Right ventricle myocardium superior (tissue), 1 donor: Measurements from ENCODE around the gene BMP10. TPM values are rescaled to one million over a fixed set of nuclear protein-coding genes. Genes with fewer than 3 reads are reported as not detected.

Source experiments
- ATAC-seq: fragments of 200-7000 bp; cut with Tn5 transposase; one replicate; pipeline ENCODE4 v1.9.1; 2020; ENCODE audit warnings: mild to moderate bottlenecking; ENCODE audit not compliant: poor library complexity
- DNase-seq: peaks from one replicate; pipeline ENCODE4 v3.0.0-alpha.2; 2020
- intact Hi-C: fragments of 100-400 bp; cut with DNase I; formaldehyde crosslinking; loops from one replicate; pipeline ENCODE4 v1.11.2; 2022
- long read RNA-seq: library from polyadenylated mRNA; unstranded; transcript quantifications from one replicate; pipeline ENCODE4 v2.0.0, GENCODE V29; 2021
- total RNA-seq: library from RNA; stranded (reverse); fragmentation: NEBNext Ultra II Directional; extraction: Animal tissue kit (Norgen Biotek cat#: 25700); gene quantifications from one replicate; pipeline ENCODE4 v1.2.1, GENCODE V29; 2021
- donor health status: DM: no; HTN: yes; CAD: no; lungs with severe emphysema.

BMP10 gene
- total RNA-seq = not detected
- long read RNA-seq = 0 reads

- ATAC-seq (no peak), DNase-seq (no peak)
- intact Hi-C loops = no loop called here
Measured at GRCh38 chr2:68871159-68871764, at the start of gene BMP10. BMP10 (minus strand) TSS chr2:68871397; CDS start chr2:68871358, 39 bp downstream.

DNA sequence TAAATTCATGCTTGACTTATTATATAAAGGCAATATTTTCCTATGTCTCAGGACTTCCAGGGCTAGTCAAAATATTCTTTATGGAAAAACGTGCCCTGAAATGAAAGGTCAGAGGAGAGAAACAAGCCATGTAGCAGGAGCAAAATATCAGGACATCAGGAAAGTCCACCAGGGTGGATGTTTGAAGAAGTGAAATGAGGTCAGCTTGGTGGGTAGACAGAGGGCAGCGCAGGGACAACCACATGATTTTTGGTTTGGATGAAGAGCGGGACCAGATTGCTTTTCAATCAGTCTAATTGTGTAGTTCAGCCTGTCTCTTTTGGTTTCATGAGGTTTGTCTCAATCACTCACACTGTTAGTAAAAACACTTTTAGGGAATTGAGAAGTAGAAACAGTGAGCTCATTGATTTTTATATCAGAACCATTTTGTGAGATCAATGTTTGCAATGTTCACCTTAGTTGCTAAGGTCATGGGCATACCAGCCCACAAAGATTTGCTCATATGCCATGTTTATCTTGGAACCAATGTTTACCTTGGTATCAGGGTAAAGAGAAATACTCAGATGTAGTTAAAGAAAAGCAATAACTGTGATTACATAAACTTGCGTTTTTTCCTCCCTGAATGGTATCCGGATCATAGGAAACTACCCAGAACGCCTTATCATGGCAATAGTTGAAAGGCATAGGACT is 49.4 kb upstream of the BMP10 start:
- DNase-seq (no peak), ATAC-seq (no peak)
- intact Hi-C loops = loop anchor here (10.0 kb wide), 2 partner anchors 426 to 456 kb away; partner anchors contain the start of genes APLF and FBXO48

GRCh38 chr2:68918497-68918896 is 47.3 kb upstream of the BMP10 start:
- no peak for ATAC-seq

DNA sequence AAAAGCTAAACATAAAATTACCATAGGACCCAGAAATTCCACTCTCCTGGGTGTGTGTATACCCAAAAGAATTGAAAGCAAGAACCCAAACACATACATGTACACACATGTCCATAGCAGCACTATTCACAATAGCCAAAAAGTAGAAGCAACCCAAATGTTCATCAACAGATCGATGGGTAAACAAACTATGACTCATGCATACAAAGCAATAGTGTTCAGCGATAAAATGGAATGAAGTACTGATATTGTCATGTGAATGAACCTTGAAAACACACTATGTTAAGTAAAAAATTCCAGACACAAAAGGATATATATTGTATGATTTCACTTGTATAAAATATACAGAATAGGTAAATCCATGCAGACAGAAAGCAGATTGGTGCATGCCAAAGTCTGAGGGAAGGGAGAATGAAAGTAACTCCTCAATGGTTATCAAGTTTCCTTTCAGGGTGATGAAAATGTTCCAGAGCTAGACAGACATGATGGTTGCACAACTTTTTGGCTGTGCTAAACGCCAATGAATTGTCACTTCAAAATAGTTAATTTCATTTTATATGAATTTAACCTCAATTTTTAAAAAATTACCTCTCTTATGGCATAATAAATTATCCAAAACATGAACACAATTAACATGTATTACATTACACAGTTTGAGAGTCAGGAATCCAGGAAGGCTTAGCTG is 46.0 kb upstream of the BMP10 start:
- ATAC-seq (peak; percentile 39), DNase-seq (no peak)
- intact Hi-C loops = loop anchor here (10.0 kb wide), 1 partner anchor 72 kb away; no protein-coding TSS in a partner anchor

More at GRCh38 chr2:68918497-68918896, 47.3 kb upstream of the BMP10 start:
- DNase-seq = no peak
- intact Hi-C loops = loop anchor here (10.0 kb wide), 1 partner anchor 74 kb away; no protein-coding TSS in a partner anchor

GRCh38 chr2:68916226-68916625 is 45.0 kb upstream of the BMP10 start:
- intact Hi-C loops = loop anchor here (10.0 kb wide), 1 partner anchor 71 kb away; no protein-coding TSS in a partner anchor
- DNase-seq = peak; percentile 57
- peak; percentile 66 for ATAC-seq

GRCh38 chr2:68915393-68915792 is 44.2 kb upstream of the BMP10 start:
- intact Hi-C loops = loop anchor here (10.0 kb wide), 1 partner anchor 71 kb away; no protein-coding TSS in a partner anchor
- DNase-seq = no peak
- ATAC-seq = no peak

- DNase-seq = no peak
- no peak for ATAC-seq
- intact Hi-C loops = loop anchor here (5.0 to 10.0 kb wide), 2 partner anchors 69 to 161 kb away; no protein-coding TSS in a partner anchor
Measured at GRCh38 chr2:68913359-68913758, 42.2 kb upstream of the BMP10 start.

DNA sequence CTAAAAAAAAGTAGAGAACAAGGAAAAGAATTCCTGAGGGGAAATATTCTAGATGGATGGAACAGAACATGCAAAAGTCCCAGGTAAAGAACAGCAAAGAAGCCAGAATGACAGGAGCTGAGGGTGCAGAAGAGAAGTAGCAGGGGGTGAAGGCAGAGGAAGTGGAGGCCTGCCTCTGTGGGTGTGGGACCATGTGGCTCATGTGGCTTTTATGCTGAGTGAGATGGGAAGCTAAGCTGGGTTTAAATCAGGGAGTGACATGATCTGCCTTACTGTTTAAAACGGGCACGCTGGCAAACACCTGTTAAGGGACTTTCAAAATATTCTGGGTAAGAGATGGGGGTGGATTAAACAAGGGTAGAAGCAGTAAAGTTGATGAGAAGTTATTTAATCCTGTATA is 41.5 kb upstream of the BMP10 start:
- no peak for ATAC-seq
- DNase-seq = no peak
- intact Hi-C loops = loop anchor here (5.0 to 10.0 kb wide), 2 partner anchors 68 to 160 kb away; no protein-coding TSS in a partner anchor

DNA sequence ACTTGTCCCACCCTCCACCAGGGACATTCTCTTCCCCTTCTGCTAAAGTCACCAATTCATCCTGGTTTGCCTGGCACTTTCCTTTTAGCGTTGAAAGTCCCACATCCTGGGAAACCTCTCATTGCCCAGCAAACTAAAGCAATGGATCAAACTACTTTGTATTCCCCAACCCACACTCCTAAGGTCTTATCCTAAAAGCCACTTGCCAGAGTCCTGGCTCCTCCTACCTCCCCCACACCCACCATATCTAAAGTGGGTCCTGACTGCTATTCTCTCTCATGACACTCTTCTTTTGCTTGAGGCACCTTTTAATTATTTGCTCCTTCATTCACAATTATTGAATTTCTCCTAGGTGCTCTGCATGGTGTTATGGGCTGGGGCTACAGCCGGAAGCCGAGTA is 40.9 kb upstream of the BMP10 start:
- intact Hi-C loops = loop anchor here (5.0 to 10.0 kb wide), 2 partner anchors 67 to 160 kb away; no protein-coding TSS in a partner anchor

DNA sequence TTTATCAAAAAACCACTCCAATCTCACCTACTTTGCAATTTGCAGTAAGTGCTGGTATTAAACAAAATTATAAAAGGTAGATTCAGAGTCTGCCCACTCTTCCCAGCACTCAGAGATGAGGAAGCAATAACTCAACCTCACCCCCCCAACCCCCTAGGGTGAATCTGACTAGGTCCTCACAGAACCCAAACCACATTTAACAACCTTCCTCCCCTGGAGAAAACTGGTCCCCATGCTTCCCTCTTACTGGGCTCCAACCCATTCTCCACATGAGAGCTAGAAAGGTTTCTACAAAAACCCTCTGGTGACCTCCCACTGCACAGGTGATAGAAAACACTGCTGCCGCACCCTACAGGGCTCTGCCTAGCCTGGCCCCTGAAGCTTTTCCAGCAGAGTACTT is 40.5 kb upstream of the BMP10 start:
- intact Hi-C loops = loop anchor here (5.0 to 10.0 kb wide), 2 partner anchors 67 to 159 kb away; no protein-coding TSS in a partner anchor
- no peak for ATAC-seq

More for the DNA sequence above, 40.9 kb upstream of the BMP10 start:
- ATAC-seq (no peak), DNase-seq (no peak)

GRCh38 chr2:68911246-68911645 is 40.0 kb upstream of the BMP10 start:
- no peak for DNase-seq
- no peak for ATAC-seq
- intact Hi-C loops = loop anchor here (5.0 to 10.0 kb wide), 2 partner anchors 66 to 159 kb away; no protein-coding TSS in a partner anchor

More for the DNA sequence above, 40.5 kb upstream of the BMP10 start:
- DNase-seq = no peak

DNA sequence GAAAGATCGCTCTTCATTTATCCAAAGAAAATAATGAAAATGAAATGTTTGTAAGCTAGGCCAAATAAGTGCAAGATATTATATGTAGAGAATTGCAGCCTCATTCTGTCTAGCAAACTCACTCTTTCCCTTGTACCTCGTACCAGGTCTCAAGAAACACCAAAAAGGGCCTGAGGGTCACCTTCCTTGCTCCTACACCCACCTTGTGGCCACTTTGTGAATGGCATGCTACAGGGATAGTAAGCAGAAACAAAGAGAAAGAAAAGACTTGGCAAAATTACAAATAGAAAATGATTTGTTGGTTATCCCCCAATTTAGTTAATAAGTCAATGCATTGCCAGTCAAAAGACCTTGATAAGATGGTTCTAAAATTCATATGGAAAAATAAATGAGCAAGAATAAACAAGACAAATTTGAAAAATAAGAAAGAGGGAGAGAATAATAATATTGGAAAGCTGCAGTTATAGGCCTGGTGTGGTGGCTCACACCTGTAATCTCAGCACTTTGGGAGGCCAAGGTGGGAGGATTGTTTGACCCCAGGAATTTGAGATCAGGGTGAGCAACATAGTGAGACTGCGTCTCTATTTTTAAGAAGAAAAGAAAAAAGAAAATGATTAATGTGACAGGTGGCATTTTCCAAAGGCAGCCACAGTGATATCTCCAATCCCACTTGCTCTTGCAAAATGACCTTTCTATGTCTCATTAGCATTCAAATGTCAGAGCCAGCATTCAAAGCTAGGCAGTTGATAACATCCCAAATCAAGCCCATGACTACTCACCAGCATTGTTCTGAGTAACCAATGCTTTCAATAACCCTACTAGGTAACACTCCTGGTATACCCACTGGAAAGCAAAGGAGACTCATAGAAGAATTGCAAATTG is 38.8 kb upstream of the BMP10 start:
- intact Hi-C loops = loop anchor here (5.0 to 10.0 kb wide), 2 partner anchors 65 to 158 kb away; no protein-coding TSS in a partner anchor
- DNase-seq (peak; percentile 74), ATAC-seq (peak; percentile 77)

- ATAC-seq (peak; percentile 74), DNase-seq (peak; percentile 78)
- intact Hi-C loops = no loop called here
Measured at GRCh38 chr2:68908392-68908970, 37.3 kb upstream of the BMP10 start.

GRCh38 chr2:68907920-68908253 is 36.7 kb upstream of the BMP10 start:
- intact Hi-C loops = no loop called here
- ATAC-seq = no peak

GRCh38 chr2:68907232-68907919 is 36.2 kb upstream of the BMP10 start:
- intact Hi-C loops = no loop called here
- no peak for ATAC-seq
- no peak for DNase-seq

More at GRCh38 chr2:68907920-68908253, 36.7 kb upstream of the BMP10 start:
- DNase-seq = no peak

DNA sequence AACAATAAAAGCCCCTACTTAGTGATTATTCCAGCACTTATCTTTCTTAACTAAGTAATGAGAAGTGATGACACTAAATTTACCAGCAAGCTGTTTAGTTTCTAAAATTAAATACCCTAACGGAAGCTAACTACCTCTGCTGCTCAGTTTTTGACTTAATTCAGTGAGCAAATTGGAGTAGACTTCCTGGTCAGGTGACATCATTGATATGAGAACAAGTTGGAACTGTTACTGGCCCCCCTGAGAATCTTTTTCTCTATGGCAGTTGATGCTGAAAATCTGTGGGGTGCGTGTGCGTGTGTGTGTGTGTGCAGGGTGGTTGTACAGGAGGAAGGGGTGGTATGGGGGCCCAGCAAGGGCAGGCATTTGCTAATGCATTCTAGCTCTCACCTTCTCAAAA is 35.5 kb upstream of the BMP10 start:
- intact Hi-C loops = no loop called here
- ATAC-seq (no peak), DNase-seq (no peak)

DNA sequence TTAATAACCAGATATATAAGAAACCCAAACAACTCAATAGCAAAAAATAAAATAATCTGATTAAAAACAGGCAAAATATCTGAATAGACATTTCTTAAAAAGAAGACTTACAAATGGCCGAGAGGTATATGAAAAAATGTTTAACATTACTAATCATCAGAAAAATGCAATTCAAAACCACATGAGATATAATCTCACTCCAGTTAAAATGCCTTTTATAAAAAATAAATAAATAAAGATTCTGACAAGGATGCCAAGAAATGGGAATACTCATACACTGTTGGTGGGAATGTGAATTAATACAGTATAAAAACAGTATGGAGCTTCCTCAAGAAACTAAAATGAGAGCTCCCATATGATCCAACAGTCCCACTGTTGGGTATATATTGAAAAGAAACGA is 33.9 kb upstream of the BMP10 start:
- no peak for ATAC-seq
- no peak for DNase-seq
- intact Hi-C loops = no loop called here
